HepG2 (cell line): ENCODE results near the gene FDPS. TPM values are rescaled to one million over a fixed set of nuclear protein-coding genes. Genes with fewer than 3 reads are reported as not detected.

Source experiments
- AGO2 ChIP-seq: fragments of 200-400 bp; formaldehyde crosslinking; optimal IDR thresholded peaks from 2 replicates; pipeline ENCODE3; 2017; ENCODE audit warnings: mild to moderate bottlenecking, low read depth, low read length, moderate library complexity
- BATF2 ChIP-seq: sonication (generic); formaldehyde crosslinking; IDR thresholded peaks from 2 replicates; pipeline ENCODE4 v1.8.0; 2022; ENCODE audit warnings: mild to moderate bottlenecking, missing genetic modification reagents, moderate library complexity
- CEBPZ ChIP-seq: IDR thresholded peaks from 2 replicates; pipeline ENCODE4 v1.6.1; 2012; ENCODE audit warnings: low read length, improper control_type of control experiment
- EEA1 ChIP-seq: sonication (generic); formaldehyde crosslinking; IDR thresholded peaks from 2 replicates; pipeline ENCODE4 v1.5.1; 2020; ENCODE audit warnings: mild to moderate bottlenecking, missing genetic modification reagents, borderline replicate concordance
- IKZF4 ChIP-seq: sonication (generic); formaldehyde crosslinking; IDR thresholded peaks from 2 replicates; pipeline ENCODE4 v1.5.1; 2020; ENCODE audit warnings: borderline replicate concordance, mild to moderate bottlenecking, low read depth, missing genetic modification reagents; ENCODE audit errors: not compliant biosample characterization
- IRF1 ChIP-seq: sonication (generic); formaldehyde crosslinking; IDR thresholded peaks from 2 replicates; pipeline ENCODE4 v1.4.0; 2020; ENCODE audit warnings: low read depth, mild to moderate bottlenecking, missing genetic modification reagents
- MZF1 ChIP-seq: sonication (generic); formaldehyde crosslinking; IDR thresholded peaks from 2 replicates; pipeline ENCODE4 v1.8.1; 2023; ENCODE audit warnings: mild to moderate bottlenecking, missing genetic modification reagents, borderline replicate concordance
- NFYB ChIP-seq: sonication (generic); formaldehyde crosslinking; IDR thresholded peaks from 2 replicates; pipeline ENCODE4 v1.4.0; 2020; ENCODE audit warnings: missing genetic modification reagents
- NONO ChIP-seq, 2 experiments: fragments of 450-650 bp in 1 of 2; sonication (generic) in 1 of 2; formaldehyde crosslinking in 1 of 2; IDR thresholded peaks in 1 of 2; conservative IDR thresholded peaks in 1 of 2; 2 replicates each; pipeline versions ENCODE4 v1.6.1 to v1.8.0; 2017 to 2022; ENCODE audit warnings: mild to moderate bottlenecking in 1 of 2, missing genetic modification reagents in 1 of 2, moderate library complexity in 1 of 2
- NR2F1 ChIP-seq, 2 experiments: fragments of 450-650 bp in 1 of 2; formaldehyde crosslinking in 1 of 2; IDR thresholded peaks; 2 replicates each; pipeline versions ENCODE4 v1.5.0 to v1.6.1; 2016 to 2020; ENCODE audit warnings: mild to moderate bottlenecking in 1 of 2, missing compliant biosample characterization in 1 of 2, missing genetic modification reagents in 1 of 2, moderate library complexity in 1 of 2
- POLR2G ChIP-seq: fragments of 200-400 bp; formaldehyde crosslinking; IDR thresholded peaks from 2 replicates; pipeline ENCODE4 v1.6.1; 2018; ENCODE audit warnings: mild to moderate bottlenecking, low read depth, low read length, moderate library complexity
- SETDB1 ChIP-seq: sonication (generic); formaldehyde crosslinking; IDR thresholded peaks from 2 replicates; pipeline ENCODE4 v1.5.1; 2020; ENCODE audit warnings: missing genetic modification reagents, mild to moderate bottlenecking, borderline replicate concordance
- THAP9 ChIP-seq: sonication (generic); formaldehyde crosslinking; IDR thresholded peaks from 2 replicates; pipeline ENCODE4; 2020; ENCODE audit warnings: missing genetic modification reagents, mild to moderate bottlenecking, borderline replicate concordance
- ZBTB1 ChIP-seq: sonication (generic); formaldehyde crosslinking; IDR thresholded peaks from 2 replicates; pipeline ENCODE4 v1.4.0; 2020; ENCODE audit warnings: missing genetic modification reagents, borderline replicate concordance
- ZMAT5 ChIP-seq: sonication (generic); formaldehyde crosslinking; IDR thresholded peaks from 2 replicates; pipeline ENCODE4 v1.5.0; 2020; ENCODE audit warnings: mild to moderate bottlenecking, low read depth, missing genetic modification reagents, borderline replicate concordance
- ZNF772 ChIP-seq: sonication (generic); formaldehyde crosslinking; IDR thresholded peaks from 2 replicates; pipeline ENCODE4 v1.5.0; 2020; ENCODE audit warnings: mild to moderate bottlenecking, missing genetic modification reagents
- ZNF775 ChIP-seq: sonication (generic); formaldehyde crosslinking; IDR thresholded peaks from 2 replicates; pipeline ENCODE4 v1.4.0; 2020; ENCODE audit warnings: missing genetic modification reagents, mild to moderate bottlenecking, moderate library complexity, borderline replicate concordance
- ZNF781 ChIP-seq: sonication (generic); formaldehyde crosslinking; IDR thresholded peaks from 2 replicates; pipeline ENCODE4 v1.5.1; 2020; ENCODE audit warnings: borderline replicate concordance, mild to moderate bottlenecking, missing genetic modification reagents; ENCODE audit errors: not compliant biosample characterization
- ZNF839 ChIP-seq: sonication (generic); formaldehyde crosslinking; IDR thresholded peaks from 2 replicates; pipeline ENCODE4 v1.4.0; 2020; ENCODE audit warnings: missing genetic modification reagents, mild to moderate bottlenecking, borderline replicate concordance
- polyA plus RNA-seq, 8 experiments: library from polyadenylated mRNA; depleted of rRNA in 3 of 8; stranded (reverse) in 7 of 8; unstranded in 1 of 8; fragments of >200 nt; fragmentation: Illumina TruSeq in 4 of 8; extraction: Trizol in 4 of 8; gene quantifications; 2 replicates each; pipeline versions ENCODE4 v1.2.1 to v1.2.3, GENCODE V29; 2011 to 2016; ENCODE audit warnings: low read depth in 4 of 8, missing spikeins in 1 of 8, mixed read lengths in 1 of 8; ENCODE audit not compliant: insufficient read depth in 1 of 8
- total RNA-seq, 5 experiments: library from RNA; depleted of rRNA; stranded (reverse); fragments of >200 nt; fragmentation: Illumina TruSeq; extraction: Trizol; gene quantifications; 2 replicates each; pipeline ENCODE4 v1.2.3, GENCODE V29; 2016; ENCODE audit warnings: low read depth in 1 of 5

The FDPS gene
- total and polyA plus RNA-seq, 2 of the 13 experiments (the other 11 are each of a cell fraction or from before 2014, with no cell fraction given) = 264 to 519 TPM

- TF ChIP-seq IRF1 (CRISPR knock-in tag) (no peak; the same call in 1 of the 2 replicates), NFYB (CRISPR knock-in tag) (peak; percentile 55), ZNF839 (CRISPR knock-in tag) (no peak), NR2F1 (CRISPR knock-in tag; IDR thresholded peaks at IDR 0.05) (no peak), IKZF4 (CRISPR knock-in tag) (peak; percentile 84), ZBTB1 (CRISPR knock-in tag) (no peak), AGO2 (no peak), CEBPZ (no peak), MZF1 (CRISPR knock-in tag) (no peak), ZNF772 (peak; percentile 91), EEA1 (CRISPR knock-in tag) (peak; percentile 73; the same call in 1 of the 2 replicates), POLR2G (peak; percentile 79), ZMAT5 (no peak), THAP9 (CRISPR knock-in tag) (peak; percentile 71; the same call in 1 of the 2 replicates), NONO (IDR thresholded peaks at IDR 0.05) (no peak), NONO (CRISPR knock-in tag; conservative IDR thresholded peaks at IDR 0.05) (peak; percentile 80), ZNF781 (CRISPR knock-in tag) (no peak), SETDB1 (CRISPR knock-in tag) (no peak), ZNF775 (CRISPR knock-in tag) (no peak), BATF2 (CRISPR knock-in tag) (no peak)
Observed at GRCh38 chr1:155300553-155301329, 7.9 kb upstream of the FDPS start (continued).
